GM23338 (cell line): ENCODE results near the gene CCDC12. TPM values are rescaled to one million over a fixed set of nuclear protein-coding genes. Genes with fewer than 3 reads are reported as not detected.

ENCODE experiments used
- ATAC-seq: fragments of 200-7000 bp; cut with Tn5 transposase; 3 replicates; pipeline ENCODE4 v1.9.1; 2020
- DNase-seq: peaks from one replicate; pipeline ENCODE4 v3.0.0-alpha.2; 2015; ENCODE audit warnings: low spot score
- H2AFZ ChIP-seq: fragments of 200-600 bp; sonication (generic); 2 replicates; pipeline ENCODE4 v1.8.0; 2016; ENCODE audit warnings: antibody characterized with exemption, mild to moderate bottlenecking, moderate library complexity
- H3F3A ChIP-seq: fragments of 200-600 bp; sonication (generic); replicated peaks from 2 replicates; pipeline ENCODE4 v1.8.0; 2017; ENCODE audit warnings: antibody characterized with exemption, mixed run types, low read depth
- H3K27ac ChIP-seq: fragments of 200-600 bp; sonication (generic); 2 replicates; pipeline ENCODE4 v1.6.1; 2016; ENCODE audit warnings: low read depth
- H3K27me3 ChIP-seq: fragments of 200-600 bp; sonication (generic); 2 replicates; pipeline ENCODE4 v1.8.0; 2016; ENCODE audit warnings: mild to moderate bottlenecking, mixed run types, moderate library complexity; ENCODE audit not compliant: insufficient read depth
- H3K36me3 ChIP-seq: fragments of 200-600 bp; sonication (generic); 2 replicates; pipeline ENCODE4 v1.8.0; 2016; ENCODE audit warnings: mild to moderate bottlenecking; ENCODE audit not compliant: insufficient read depth
- H3K4me1 ChIP-seq: fragments of 200-600 bp; sonication (generic); 2 replicates; pipeline ENCODE4 v1.8.0; 2016; ENCODE audit warnings: mild to moderate bottlenecking, moderate library complexity; ENCODE audit not compliant: insufficient read depth
- H3K4me2 ChIP-seq: fragments of 200-600 bp; sonication (generic); 2 replicates; pipeline ENCODE4 v1.7.1; 2017; ENCODE audit warnings: mixed run types
- H3K4me3 ChIP-seq: fragments of 200-600 bp; sonication (generic); 2 replicates; pipeline ENCODE4 v1.6.1; 2016; ENCODE audit warnings: mixed run types
- H3K79me2 ChIP-seq: fragments of 200-600 bp; sonication (generic); replicated peaks from 2 replicates; pipeline ENCODE4 v1.8.0; 2017; ENCODE audit warnings: mild to moderate bottlenecking; ENCODE audit not compliant: insufficient read depth
- H3K9me2 ChIP-seq: fragments of 200-600 bp; sonication (generic); 2 replicates; pipeline ENCODE4 v1.8.0; 2017; ENCODE audit not compliant: insufficient read depth
- H4K20me1 ChIP-seq: fragments of 200-600 bp; sonication (generic); replicated peaks from 2 replicates; pipeline ENCODE4 v1.8.0; 2017; ENCODE audit warnings: mild to moderate bottlenecking; ENCODE audit not compliant: insufficient read depth
- H3K27ac Mint-ChIP-seq: 2 replicates; pipeline ENCODE4 v1.8.0; 2020; ENCODE audit warnings: inconsistent platforms, mild to moderate bottlenecking, moderate library complexity, mixed read lengths
- H3K27me3 Mint-ChIP-seq: 3 replicates; pipeline ENCODE4 v1.8.0; 2022; ENCODE audit warnings: low read depth, mild to moderate bottlenecking, moderate library complexity, mixed read lengths, inconsistent platforms; ENCODE audit not compliant: insufficient read depth, poor library complexity
- H3K36me3 Mint-ChIP-seq: 3 replicates; pipeline ENCODE4 v1.8.0; 2021; ENCODE audit warnings: low read depth, mild to moderate bottlenecking, inconsistent platforms, moderate library complexity, mixed read lengths
- H3K4me1 Mint-ChIP-seq: 3 replicates; pipeline ENCODE4 v1.8.0; 2020; ENCODE audit warnings: mild to moderate bottlenecking, inconsistent platforms, mixed read lengths
- H3K4me3 Mint-ChIP-seq: 3 replicates; pipeline ENCODE4 v1.8.0; 2021; ENCODE audit warnings: moderate library complexity, mild to moderate bottlenecking, inconsistent platforms, mixed read lengths
- H3K9me3 Mint-ChIP-seq: 3 replicates; pipeline ENCODE4 v1.8.0; 2020; ENCODE audit warnings: moderate library complexity, mild to moderate bottlenecking, inconsistent platforms, mixed read lengths
- CREB1 ChIP-seq: fragments of 250-450 bp; sonication (Bioruptor Pico); IDR thresholded peaks from 2 replicates; pipeline ENCODE4 v1.5.0; 2020; ENCODE audit warnings: low read depth, mild to moderate bottlenecking, moderate library complexity
- EZH2 ChIP-seq: fragments of 200-600 bp; sonication (generic); IDR thresholded peaks from one replicate; pipeline ENCODE4 v1.8.0; 2017; ENCODE audit warnings: antibody characterized with exemption, mild to moderate bottlenecking, low read depth; ENCODE audit not compliant: unreplicated experiment
- EZH2phosphoT487 ChIP-seq: fragments of 200-600 bp; sonication (generic); IDR thresholded peaks from one replicate; pipeline ENCODE4 v1.8.1; 2018; ENCODE audit warnings: antibody characterized with exemption; ENCODE audit not compliant: unreplicated experiment
- NANOG ChIP-seq: IDR thresholded peaks from 2 replicates; pipeline ENCODE4 v1.6.1; 2016; ENCODE audit warnings: antibody characterized with exemption, borderline replicate concordance
- POLR2AphosphoS5 ChIP-seq: IDR thresholded peaks from 2 replicates; pipeline ENCODE4 v1.6.1; 2016; ENCODE audit warnings: antibody characterized with exemption, low read depth
- STAT1 ChIP-seq: IDR thresholded peaks from one replicate; pipeline ENCODE4 v1.6.1; 2016; ENCODE audit warnings: antibody characterized with exemption; ENCODE audit not compliant: unreplicated experiment
- ZNF331 ChIP-seq: fragments of 250-450 bp; sonication (Bioruptor Pico); IDR thresholded peaks from 2 replicates; pipeline ENCODE4 v1.5.0; 2020; ENCODE audit warnings: low read depth, mild to moderate bottlenecking, moderate library complexity
- polyA plus RNA-seq: library from polyadenylated mRNA; unstranded; fragments of >200 nt; fragmentation: Nextera tagmentation; extraction: Ambion mirVana; gene quantifications from 2 replicates; pipeline ENCODE4 v1.2.1, GENCODE V29; 2016
- total RNA-seq: library from RNA; depleted of rRNA; stranded (reverse); fragments of >200 nt; shearing (Covaris generic); gene quantifications from 2 replicates; pipeline ENCODE4 v1.2.3, GENCODE V29; 2014
- TF ChIP-seq, protein P1 (sequence below): fragments of 250-450 bp; sonication (Bioruptor Pico); IDR thresholded peaks from 2 replicates; pipeline ENCODE4 v1.5.0; 2020; ENCODE audit warnings: mild to moderate bottlenecking, moderate library complexity

Gene CCDC12
- total and polyA plus RNA-seq, 2 experiments from 2014 or later, result 42.9 to 133 TPM

DNA sequence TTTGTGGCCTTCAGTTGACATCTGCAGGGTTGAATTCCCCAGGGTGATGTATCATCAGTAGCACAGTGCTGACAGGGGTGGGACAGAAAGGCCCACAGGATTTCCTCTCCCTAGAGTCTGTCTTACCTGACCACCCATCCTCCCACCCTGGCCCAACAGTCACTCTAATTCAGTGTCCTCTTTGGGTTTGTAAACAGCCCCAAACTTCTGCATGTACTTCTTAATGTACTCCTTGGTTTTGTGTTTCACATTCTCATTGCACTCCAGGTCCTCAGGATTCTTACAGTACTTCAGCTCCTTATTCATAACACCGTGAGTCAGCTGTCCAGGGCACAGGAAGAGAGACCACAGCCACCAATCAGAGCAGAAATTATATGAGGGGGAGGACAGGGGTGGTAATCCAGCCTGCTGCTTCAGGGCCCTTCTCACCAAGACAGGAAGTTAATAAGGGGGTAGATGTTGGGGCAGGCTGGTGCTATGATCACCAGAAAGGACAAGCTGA is 40.4 kb upstream of the CCDC12 start (continued):
- TF ChIP-seq, protein P1, sequence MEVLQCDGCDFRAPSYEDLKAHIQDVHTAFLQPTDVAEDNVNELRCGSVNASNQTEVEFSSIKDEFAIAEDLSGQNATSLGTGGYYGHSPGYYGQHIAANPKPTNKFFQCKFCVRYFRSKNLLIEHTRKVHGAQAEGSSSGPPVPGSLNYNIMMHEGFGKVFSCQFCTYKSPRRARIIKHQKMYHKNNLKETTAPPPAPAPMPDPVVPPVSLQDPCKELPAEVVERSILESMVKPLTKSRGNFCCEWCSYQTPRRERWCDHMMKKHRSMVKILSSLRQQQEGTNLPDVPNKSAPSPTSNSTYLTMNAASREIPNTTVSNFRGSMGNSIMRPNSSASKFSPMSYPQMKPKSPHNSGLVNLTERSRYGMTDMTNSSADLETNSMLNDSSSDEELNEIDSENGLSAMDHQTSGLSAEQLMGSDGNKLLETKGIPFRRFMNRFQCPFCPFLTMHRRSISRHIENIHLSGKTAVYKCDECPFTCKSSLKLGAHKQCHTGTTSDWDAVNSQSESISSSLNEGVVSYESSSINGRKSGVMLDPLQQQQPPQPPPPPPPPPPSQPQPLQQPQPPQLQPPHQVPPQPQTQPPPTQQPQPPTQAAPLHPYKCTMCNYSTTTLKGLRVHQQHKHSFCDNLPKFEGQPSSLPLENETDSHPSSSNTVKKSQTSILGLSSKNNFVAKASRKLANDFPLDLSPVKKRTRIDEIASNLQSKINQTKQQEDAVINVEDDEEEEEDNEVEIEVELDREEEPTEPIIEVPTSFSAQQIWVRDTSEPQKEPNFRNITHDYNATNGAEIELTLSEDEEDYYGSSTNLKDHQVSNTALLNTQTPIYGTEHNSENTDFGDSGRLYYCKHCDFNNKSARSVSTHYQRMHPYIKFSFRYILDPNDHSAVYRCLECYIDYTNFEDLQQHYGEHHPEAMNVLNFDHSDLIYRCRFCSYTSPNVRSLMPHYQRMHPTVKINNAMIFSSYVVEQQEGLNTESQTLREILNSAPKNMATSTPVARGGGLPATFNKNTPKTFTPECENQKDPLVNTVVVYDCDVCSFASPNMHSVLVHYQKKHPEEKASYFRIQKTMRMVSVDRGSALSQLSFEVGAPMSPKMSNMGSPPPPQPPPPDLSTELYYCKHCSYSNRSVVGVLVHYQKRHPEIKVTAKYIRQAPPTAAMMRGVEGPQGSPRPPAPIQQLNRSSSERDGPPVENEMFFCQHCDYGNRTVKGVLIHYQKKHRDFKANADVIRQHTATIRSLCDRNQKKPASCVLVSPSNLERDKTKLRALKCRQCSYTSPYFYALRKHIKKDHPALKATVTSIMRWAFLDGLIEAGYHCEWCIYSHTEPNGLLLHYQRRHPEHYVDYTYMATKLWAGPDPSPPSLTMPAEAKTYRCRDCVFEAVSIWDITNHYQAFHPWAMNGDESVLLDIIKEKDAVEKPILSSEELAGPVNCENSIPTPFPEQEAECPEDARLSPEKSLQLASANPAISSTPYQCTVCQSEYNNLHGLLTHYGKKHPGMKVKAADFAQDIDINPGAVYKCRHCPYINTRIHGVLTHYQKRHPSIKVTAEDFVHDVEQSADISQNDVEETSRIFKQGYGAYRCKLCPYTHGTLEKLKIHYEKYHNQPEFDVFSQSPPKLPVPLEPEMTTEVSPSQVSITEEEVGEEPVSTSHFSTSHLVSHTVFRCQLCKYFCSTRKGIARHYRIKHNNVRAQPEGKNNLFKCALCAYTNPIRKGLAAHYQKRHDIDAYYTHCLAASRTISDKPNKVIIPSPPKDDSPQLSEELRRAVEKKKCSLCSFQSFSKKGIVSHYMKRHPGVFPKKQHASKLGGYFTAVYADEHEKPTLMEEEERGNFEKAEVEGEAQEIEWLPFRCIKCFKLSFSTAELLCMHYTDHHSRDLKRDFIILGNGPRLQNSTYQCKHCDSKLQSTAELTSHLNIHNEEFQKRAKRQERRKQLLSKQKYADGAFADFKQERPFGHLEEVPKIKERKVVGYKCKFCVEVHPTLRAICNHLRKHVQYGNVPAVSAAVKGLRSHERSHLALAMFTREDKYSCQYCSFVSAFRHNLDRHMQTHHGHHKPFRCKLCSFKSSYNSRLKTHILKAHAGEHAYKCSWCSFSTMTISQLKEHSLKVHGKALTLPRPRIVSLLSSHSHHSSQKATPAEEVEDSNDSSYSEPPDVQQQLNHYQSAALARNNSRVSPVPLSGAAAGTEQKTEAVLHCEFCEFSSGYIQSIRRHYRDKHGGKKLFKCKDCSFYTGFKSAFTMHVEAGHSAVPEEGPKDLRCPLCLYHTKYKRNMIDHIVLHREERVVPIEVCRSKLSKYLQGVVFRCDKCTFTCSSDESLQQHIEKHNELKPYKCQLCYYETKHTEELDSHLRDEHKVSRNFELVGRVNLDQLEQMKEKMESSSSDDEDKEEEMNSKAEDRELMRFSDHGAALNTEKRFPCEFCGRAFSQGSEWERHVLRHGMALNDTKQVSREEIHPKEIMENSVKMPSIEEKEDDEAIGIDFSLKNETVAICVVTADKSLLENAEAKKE (CRISPR knock-in tag), result no peak
- TF ChIP-seq ZNF331, result no peak
- no peak for TF ChIP-seq EZH2phosphoT487

- no peak overlapping the region for H3K27ac Mint-ChIP-seq
- Histone ChIP-seq H3F3A (no peaks in the 10 kb centered on the region), H3K27ac (peak overlapping the region; percentile 20; the same call in 1 of the 2 replicates), H3K79me2 (0 out of 2 replicates have a peak, but pooled peaks cover 1% of the 10 kb centered on the region), H3K36me3 (no peaks in the 10 kb centered on the region), H3K9me2 (0 out of 2 replicates have a peak, but pooled peaks cover 4% of the 10 kb centered on the region), H4K20me1 (peaks cover 8% of the 10 kb centered on the region; the same call in 1 of the 2 replicates), H2AFZ (no peak overlapping the region), H3K4me2 (no peak overlapping the region), H3K4me3 (no peak overlapping the region), H3K4me1 (0 out of 2 replicates have a peak, but pooled peaks cover 8% of the 10 kb centered on the region), H3K27me3 (no peaks in the 10 kb centered on the region)
- no peaks in the 10 kb centered on the region for H3K27me3 Mint-ChIP-seq
- H3K36me3 Mint-ChIP-seq, result peaks cover 28% of the 10 kb centered on the region
- no peak for ATAC-seq
- no peaks in the 10 kb centered on the region for H3K9me3 Mint-ChIP-seq
- peaks cover 12% of the 10 kb centered on the region for H3K4me1 Mint-ChIP-seq
- no peak overlapping the region; the same call in 2 of the 3 replicates for H3K4me3 Mint-ChIP-seq
- peak; percentile 34 for DNase-seq
- TF ChIP-seq EZH2, result no peak
- no peak for TF ChIP-seq CREB1 (CRISPR knock-in tag)
- TF ChIP-seq, protein P1 (CRISPR knock-in tag), result no peak
- no peak for TF ChIP-seq POLR2AphosphoS5
- no peak for TF ChIP-seq STAT1
- TF ChIP-seq NANOG, result no peak
Observed at GRCh38 chr3:47016086-47016933, 39.8 kb upstream of the CCDC12 start.
